Activated CD8-positive, alpha-beta T cell treated with anti-CD3 and anti-CD28 coated beads, Interleukin-2, amount 10 ng/mL, durations not matched to agents 7 days and 5 days (primary cell): ENCODE results near the gene ARFGEF2. TPM values are rescaled to one million over a fixed set of nuclear protein-coding genes. Genes with fewer than 3 reads are reported as not detected.
"Not testable (repeated sequence)": the region's sequence is repeated elsewhere in the genome, so short reads cannot be mapped to it uniquely, and the experiment has no call there.

Experiments used
- ATAC-seq: fragments of 150-1000 bp; cut with Tn5 transposase; one replicate; pipeline ENCODE4 v1.10.0; 2021; ENCODE audit warnings: moderate library complexity
- CTCF ChIA-PET: fragments of 350-600 bp; sonication (Branson Sonifier 250); formaldehyde crosslinking; loops from one replicate; lab custom pipeline; 2021; ENCODE audit warnings: antibody characterized with exemption; lab: Charles Lee
- POLR2A ChIA-PET: fragments of 350-600 bp; sonication (Branson Sonifier 250); formaldehyde crosslinking; loops from one replicate; lab custom pipeline; 2021; ENCODE audit warnings: antibody characterized with exemption; lab: Charles Lee
- DNase-seq: peaks from one replicate; pipeline ENCODE4 v3.0.0-alpha.2; 2020
- H3K27ac Mint-ChIP-seq: one replicate; pipeline ENCODE4 v1.8.0; 2021; ENCODE audit warnings: mild to moderate bottlenecking, mixed read lengths
- H3K27me3 Mint-ChIP-seq: one replicate; pipeline ENCODE4 v1.8.0; 2021; ENCODE audit warnings: low read depth, mixed read lengths
- H3K36me3 Mint-ChIP-seq: one replicate; pipeline ENCODE4 v1.8.0; 2021; ENCODE audit warnings: low read depth, mixed read lengths
- H3K4me1 Mint-ChIP-seq: one replicate; pipeline ENCODE4 v1.8.0; 2021; ENCODE audit warnings: low read depth, mixed read lengths
- H3K4me3 Mint-ChIP-seq: one replicate; pipeline ENCODE4 v1.8.0; 2021; ENCODE audit warnings: mild to moderate bottlenecking, mixed read lengths
- H3K9me3 Mint-ChIP-seq: one replicate; pipeline ENCODE4 v1.8.0; 2022; ENCODE audit warnings: mixed read lengths; ENCODE audit not compliant: insufficient read depth
- total RNA-seq, 2 experiments: library from RNA; stranded (reverse); gene quantifications; one replicate each; pipeline ENCODE4 v1.2.3, GENCODE V29; 2021

The ARFGEF2 gene
- total RNA-seq, 2 experiments from 2014 or later: 19.1 to 20.1 TPM

DNA sequence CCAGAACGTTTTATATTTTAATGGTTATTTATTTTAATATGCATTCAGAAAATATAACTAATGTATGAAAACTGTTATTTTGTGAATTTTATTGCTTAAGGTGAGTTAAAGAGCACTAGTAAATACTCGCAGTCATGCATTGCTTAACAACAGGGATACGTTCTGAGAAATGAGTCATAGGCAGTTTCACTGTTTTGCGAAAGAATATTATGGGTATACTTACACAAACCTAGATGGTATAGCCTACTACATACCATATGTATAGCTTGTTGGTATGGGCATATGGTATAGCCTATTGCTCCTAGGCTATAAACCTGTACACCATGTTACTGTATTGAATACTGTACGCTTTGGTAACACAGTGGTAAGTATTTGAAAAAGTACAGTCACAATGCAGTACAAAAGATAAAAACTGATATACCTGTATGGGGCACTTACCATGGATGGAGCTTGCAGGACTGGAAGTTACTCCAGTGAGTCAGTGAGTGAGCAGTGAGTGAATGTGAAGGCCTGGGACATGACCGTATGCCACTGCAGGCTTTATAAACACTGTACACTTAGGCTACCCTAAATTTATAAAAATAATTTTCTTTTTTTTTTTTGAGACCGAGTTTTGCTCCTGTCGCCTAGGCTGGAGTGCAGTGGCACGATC is 38.5 kb downstream of the ARFGEF2 start:
- no peak overlapping the region for H3K27ac Mint-ChIP-seq
- H3K4me1 Mint-ChIP-seq: no peaks in the 10 kb centered on the region
- CTCF ChIA-PET: no interaction called here
- no peaks in the 10 kb centered on the region for H3K9me3 Mint-ChIP-seq
- peaks cover 24% of the 10 kb centered on the region for H3K36me3 Mint-ChIP-seq
- DNase-seq: no peak
- no peak overlapping the region for H3K4me3 Mint-ChIP-seq
- no peak for ATAC-seq
- POLR2A ChIA-PET: no interaction called here
- no peaks in the 10 kb centered on the region for H3K27me3 Mint-ChIP-seq

DNA sequence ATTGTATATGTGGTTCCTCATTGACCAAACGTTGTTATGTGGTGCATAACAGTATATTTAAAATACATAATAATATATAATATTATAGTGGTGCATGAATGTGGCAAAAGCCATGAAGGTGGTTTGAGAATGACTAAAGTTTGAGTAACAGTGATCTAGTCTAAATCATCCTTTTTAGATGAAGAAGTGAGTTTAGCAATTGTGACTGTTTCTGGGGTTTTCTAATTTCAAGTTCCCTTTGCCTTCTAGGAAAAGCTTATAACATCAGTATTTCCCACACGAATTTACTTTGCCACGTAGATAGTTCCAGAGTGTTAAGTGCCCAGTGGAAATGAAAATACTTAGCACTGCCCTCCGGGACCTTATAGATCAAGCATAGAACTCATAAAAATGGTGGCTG is 40.9 kb downstream of the ARFGEF2 start:
- Mint-ChIP-seq H3K27me3 (no peaks in the 10 kb centered on the region), H3K4me1 (no peaks in the 10 kb centered on the region), H3K4me3 (no peak overlapping the region), H3K27ac (no peak overlapping the region), H3K36me3 (peaks cover 6% of the 10 kb centered on the region), H3K9me3 (no peaks in the 10 kb centered on the region)
- POLR2A ChIA-PET: no interaction called here
- CTCF ChIA-PET: no interaction called here
- DNase-seq: no peak
- no peak for ATAC-seq

DNA sequence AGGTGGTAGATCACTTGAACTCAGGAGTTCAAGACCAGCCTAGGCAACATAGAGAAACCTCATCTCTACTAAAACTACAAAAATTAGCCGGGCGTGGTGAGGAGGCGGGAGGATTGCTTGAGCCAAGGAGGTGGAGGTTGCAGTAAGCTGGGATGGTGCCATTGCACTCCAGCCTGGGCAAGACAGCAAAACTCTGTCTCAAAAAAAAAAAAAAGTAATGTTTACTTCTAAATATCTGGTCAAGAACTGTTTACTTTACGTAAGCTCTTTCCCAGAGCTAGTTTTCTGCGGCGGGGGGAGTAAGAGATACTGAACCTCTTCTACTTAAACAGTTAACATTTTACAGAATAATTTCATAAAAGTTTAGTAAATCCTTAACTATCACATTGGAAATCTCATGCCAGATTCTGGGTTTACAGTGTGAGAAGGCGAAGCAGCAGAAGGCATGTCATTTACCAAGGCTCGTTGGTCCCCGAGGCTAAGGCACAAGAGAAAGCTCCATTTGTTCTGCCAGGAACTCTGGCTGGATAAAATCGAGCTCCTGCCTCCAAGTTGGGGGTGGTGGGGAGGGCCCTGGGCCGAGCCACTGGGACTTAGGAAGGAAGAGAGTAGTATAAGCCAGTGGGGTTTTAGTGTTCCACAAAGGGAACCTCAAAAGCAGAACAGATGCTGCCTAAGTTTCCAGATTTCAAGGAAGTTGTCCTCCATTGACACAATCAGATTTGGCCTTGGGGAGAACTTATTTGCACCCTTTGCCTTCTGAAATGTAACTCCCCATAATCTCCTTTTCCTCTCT is 41.7 kb downstream of the ARFGEF2 start:
- ChIA-PET POLR2A (no interaction called here), CTCF (no interaction called here)
- no peaks in the 10 kb centered on the region for H3K4me1 Mint-ChIP-seq
- ATAC-seq (no peak), DNase-seq (no peak)
- no peak overlapping the region for H3K4me3 Mint-ChIP-seq
- H3K9me3 Mint-ChIP-seq: no peaks in the 10 kb centered on the region
- no peaks in the 10 kb centered on the region for H3K27me3 Mint-ChIP-seq
- H3K36me3 Mint-ChIP-seq: peaks cover 6% of the 10 kb centered on the region
- H3K27ac Mint-ChIP-seq: no peak overlapping the region

DNA sequence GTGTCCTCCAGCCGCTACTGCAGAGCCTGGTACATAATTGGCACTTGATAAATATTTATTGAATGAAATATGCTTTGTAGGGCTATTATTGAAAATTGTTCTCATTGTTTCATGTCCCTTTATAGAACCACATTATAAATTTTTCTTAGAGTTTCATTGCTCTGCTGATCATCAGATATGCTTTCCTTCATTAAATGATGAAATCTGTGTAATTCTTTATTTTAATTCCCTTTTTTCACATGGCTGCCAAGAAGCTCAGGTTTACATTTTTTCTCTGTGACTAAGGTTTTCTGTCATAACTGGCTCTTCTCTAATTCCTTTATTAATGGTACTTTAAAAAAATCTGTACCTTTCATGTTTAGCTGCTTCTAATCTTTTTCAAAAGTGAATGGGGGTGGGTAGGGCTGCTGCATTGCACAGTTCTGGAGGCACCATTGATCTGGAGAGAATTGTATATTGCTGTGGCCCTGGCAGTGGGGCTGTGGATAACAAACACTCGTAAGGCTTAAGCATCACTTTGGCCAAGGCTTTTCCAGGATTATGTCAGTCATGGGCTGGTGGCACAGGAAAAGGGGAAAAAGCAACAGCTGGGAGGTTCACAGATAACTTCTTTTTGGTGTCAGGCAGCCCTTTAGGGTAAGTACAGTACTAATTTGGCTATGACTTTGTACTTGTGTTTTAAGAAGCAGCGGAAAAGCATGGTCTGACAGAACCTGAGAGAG is 43.8 kb downstream of the ARFGEF2 start:
- DNase-seq: no peak
- CTCF ChIA-PET: interaction anchor here (1.2 kb wide), 1 partner anchor 345 kb away, joined by 3 read pairs; no protein-coding TSS in a partner anchor
- ATAC-seq: no peak
- POLR2A ChIA-PET: no interaction called here
- H3K27me3 Mint-ChIP-seq: no peaks in the 10 kb centered on the region
- H3K27ac Mint-ChIP-seq: no peak overlapping the region
- no peak overlapping the region for H3K4me3 Mint-ChIP-seq
- H3K9me3 Mint-ChIP-seq: no peaks in the 10 kb centered on the region
- H3K4me1 Mint-ChIP-seq: no peaks in the 10 kb centered on the region
- peaks cover 20% of the 10 kb centered on the region for H3K36me3 Mint-ChIP-seq

DNA sequence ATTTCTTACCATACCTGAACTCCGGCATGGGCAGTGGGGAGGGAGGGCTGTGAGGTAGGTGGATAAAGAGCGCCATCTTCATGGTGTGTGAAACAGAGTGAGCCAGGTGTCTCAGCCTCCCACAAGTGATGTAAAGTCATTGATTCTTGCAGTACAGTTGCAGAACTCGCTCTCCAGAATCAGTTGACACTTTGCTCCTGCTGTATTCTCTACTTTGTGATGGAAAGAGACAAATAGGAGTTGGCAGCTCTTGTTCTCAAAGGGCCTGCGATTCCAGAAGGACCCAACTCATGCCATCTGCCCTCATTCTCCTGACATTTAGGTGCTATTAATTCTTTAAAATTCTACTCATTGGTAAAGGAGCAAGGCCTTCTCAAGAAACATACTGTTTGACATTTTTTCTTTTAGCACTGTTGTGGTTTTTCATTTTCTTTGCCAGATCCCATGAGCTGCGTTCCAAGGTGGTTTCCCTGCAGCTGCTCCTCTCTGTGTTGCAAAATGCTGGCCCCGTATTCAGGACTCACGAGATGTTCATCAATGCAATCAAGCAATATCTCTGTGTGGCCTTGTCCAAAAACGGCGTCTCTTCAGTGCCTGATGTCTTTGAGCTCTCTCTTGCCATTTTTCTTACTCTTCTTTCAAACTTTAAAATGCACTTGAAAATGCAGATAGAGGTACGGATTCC is 49.3 kb downstream of the ARFGEF2 start:
- H3K9me3 Mint-ChIP-seq: no peaks in the 10 kb centered on the region
- no peak for ATAC-seq
- CTCF ChIA-PET: no interaction called here
- H3K4me3 Mint-ChIP-seq: no peak overlapping the region
- no peaks in the 10 kb centered on the region for H3K4me1 Mint-ChIP-seq
- H3K27ac Mint-ChIP-seq: no peak overlapping the region
- H3K36me3 Mint-ChIP-seq: peaks cover 35% of the 10 kb centered on the region
- POLR2A ChIA-PET: no interaction called here
- H3K27me3 Mint-ChIP-seq: no peaks in the 10 kb centered on the region
- no peak for DNase-seq

- ChIA-PET CTCF (no interaction called here), POLR2A (no interaction called here)
- H3K36me3 Mint-ChIP-seq: peaks cover 42% of the 10 kb centered on the region
- DNase-seq (no peak), ATAC-seq (no peak)
- no peaks in the 10 kb centered on the region for H3K9me3 Mint-ChIP-seq
- H3K4me1 Mint-ChIP-seq: no peaks in the 10 kb centered on the region
- no peaks in the 10 kb centered on the region for H3K27me3 Mint-ChIP-seq
- peak overlapping the region; percentile 18 for H3K27ac Mint-ChIP-seq
- H3K4me3 Mint-ChIP-seq: no peak overlapping the region
These were observed 50.4 kb downstream of the ARFGEF2 start for GRCh38 chr20:48971956-48972355.

DNA sequence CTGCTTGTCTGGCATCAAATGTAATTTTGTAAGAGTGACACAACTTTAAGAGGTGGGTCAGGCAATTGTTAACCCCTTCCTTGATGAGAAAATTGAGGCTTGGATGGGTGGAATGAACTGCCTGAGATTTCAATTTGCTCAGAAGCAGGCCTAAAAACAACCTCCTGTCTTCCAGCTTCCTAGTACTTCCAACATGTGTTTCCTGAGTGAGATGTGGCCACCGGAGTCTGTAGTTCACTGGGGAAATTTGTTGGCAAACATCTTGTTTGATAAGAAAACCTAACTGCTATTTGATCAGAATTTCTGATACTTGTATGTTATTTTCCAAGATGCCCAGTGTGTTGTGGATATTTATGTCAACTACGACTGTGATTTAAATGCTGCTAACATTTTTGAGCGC is 51.3 kb downstream of the ARFGEF2 start:
- no peak for DNase-seq
- H3K36me3 Mint-ChIP-seq: peaks cover 43% of the 10 kb centered on the region
- ChIA-PET CTCF (no interaction called here), POLR2A (interaction anchor here (0.6 kb wide), 1 partner anchor 234 kb away, joined by 3 read pairs; no protein-coding TSS in a partner anchor)
- no peak overlapping the region for H3K27ac Mint-ChIP-seq
- no peak overlapping the region for H3K4me3 Mint-ChIP-seq
- H3K4me1 Mint-ChIP-seq: no peaks in the 10 kb centered on the region
- no peaks in the 10 kb centered on the region for H3K27me3 Mint-ChIP-seq
- ATAC-seq: no peak
- H3K9me3 Mint-ChIP-seq: no peaks in the 10 kb centered on the region

- Mint-ChIP-seq H3K4me3 (no peak overlapping the region), H3K9me3 (no peaks in the 10 kb centered on the region), H3K27ac (no peak overlapping the region), H3K4me1 (no peaks in the 10 kb centered on the region), H3K36me3 (peaks cover 48% of the 10 kb centered on the region), H3K27me3 (no peaks in the 10 kb centered on the region)
- ATAC-seq (no peak), DNase-seq (no peak)
- CTCF ChIA-PET: no interaction called here
- POLR2A ChIA-PET: no interaction called here
These were observed 54.4 kb downstream of the ARFGEF2 start for GRCh38 chr20:48975955-48976354.

GRCh38 chr20:48979980-48980379 is 58.5 kb downstream of the ARFGEF2 start:
- H3K4me3 Mint-ChIP-seq, DNase-seq, ATAC-seq, POLR2A ChIA-PET, CTCF ChIA-PET, H3K27ac Mint-ChIP-seq, H3K9me3 Mint-ChIP-seq, H3K4me1 Mint-ChIP-seq, H3K27me3 Mint-ChIP-seq: not testable (repeated sequence)
- H3K36me3 Mint-ChIP-seq: peaks cover 65% of the 10 kb centered on the region

DNA sequence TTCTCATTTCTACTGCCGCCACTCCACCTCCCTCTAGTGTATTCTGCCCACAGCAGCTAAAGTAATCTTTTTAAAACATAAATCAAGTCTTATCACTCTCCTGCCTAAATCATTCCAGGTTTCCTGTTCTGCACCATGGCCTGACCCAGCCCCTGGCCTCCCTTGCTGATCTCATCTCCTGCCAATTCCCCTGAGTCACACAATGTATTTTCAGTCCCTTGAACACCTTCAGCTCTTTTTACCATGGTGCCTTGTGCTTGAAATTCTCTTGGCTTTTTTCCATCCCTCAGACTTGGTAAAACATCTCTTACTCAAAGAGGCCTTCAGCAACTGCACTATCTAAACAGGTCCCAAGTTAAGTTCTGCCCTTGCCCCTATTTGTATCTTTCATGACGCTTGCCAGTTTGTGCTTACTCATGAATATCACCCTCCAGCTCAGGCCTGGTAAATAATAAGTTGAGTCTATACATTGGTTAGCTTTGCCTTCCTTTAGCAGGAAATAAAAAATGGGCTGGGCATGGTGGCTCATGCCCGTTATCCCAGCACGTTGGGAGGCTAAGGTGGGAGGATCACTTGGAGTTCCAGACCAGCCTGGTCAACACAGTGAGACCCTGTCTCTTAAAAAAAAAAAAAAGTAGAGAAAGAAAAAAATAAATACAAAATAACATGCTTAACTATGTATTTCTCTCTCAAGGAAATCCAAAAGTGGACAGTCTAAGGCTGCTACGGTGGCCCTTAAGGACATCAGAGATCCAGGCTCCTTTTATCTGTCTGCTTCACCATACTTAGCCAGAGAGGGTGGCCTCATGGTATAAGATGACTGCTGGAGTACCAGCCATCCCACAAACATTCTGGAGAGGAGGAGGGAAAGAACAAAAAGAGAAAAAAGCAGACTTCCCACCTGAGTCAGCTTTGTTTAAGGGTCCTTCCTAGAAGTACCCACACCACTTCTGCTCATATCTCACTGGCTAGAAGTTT is 62.2 kb downstream of the ARFGEF2 start:
- ChIA-PET POLR2A (no interaction called here), CTCF (no interaction called here)
- H3K4me3 Mint-ChIP-seq: no peak overlapping the region
- DNase-seq (no peak), ATAC-seq (no peak)
- H3K4me1 Mint-ChIP-seq: no peaks in the 10 kb centered on the region
- H3K36me3 Mint-ChIP-seq: peaks cover 53% of the 10 kb centered on the region
- no peaks in the 10 kb centered on the region for H3K27me3 Mint-ChIP-seq
- no peaks in the 10 kb centered on the region for H3K9me3 Mint-ChIP-seq
- no peak overlapping the region for H3K27ac Mint-ChIP-seq
